ENCODE results near the gene MRTFA.

The MRTFA gene

DNA sequence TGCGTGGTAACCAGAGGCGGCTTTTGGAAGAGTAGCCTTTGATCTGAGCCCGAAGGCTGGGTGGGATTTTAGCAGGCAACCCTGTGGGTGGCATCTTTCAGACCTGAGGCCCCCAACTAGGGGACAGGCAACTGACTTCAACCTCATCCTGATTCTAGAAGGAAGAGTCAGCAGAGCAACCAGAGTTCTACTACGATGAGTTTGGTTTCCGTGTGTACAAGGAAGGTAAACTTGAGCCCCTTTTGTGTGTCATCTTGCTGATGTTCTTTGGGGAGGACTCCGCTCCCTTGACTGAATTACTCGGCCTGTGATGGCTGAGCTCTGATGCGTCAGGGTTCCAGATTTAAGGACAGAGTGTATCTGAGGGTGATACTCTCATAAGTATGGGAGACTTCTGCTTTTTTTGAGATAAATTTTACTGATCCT is 234.5 kb downstream of the MRTFA start:
- FAIRE-seq (no peak), DNase-seq (ENCODE audit: insufficient read length, low spot score) (no peak)
- TF ChIP-seq, protein P1, sequence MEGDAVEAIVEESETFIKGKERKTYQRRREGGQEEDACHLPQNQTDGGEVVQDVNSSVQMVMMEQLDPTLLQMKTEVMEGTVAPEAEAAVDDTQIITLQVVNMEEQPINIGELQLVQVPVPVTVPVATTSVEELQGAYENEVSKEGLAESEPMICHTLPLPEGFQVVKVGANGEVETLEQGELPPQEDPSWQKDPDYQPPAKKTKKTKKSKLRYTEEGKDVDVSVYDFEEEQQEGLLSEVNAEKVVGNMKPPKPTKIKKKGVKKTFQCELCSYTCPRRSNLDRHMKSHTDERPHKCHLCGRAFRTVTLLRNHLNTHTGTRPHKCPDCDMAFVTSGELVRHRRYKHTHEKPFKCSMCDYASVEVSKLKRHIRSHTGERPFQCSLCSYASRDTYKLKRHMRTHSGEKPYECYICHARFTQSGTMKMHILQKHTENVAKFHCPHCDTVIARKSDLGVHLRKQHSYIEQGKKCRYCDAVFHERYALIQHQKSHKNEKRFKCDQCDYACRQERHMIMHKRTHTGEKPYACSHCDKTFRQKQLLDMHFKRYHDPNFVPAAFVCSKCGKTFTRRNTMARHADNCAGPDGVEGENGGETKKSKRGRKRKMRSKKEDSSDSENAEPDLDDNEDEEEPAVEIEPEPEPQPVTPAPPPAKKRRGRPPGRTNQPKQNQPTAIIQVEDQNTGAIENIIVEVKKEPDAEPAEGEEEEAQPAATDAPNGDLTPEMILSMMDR (IDR thresholded peaks at IDR 0.05; ENCODE audit: insufficient read depth, missing control alignments), result no peak

DNA sequence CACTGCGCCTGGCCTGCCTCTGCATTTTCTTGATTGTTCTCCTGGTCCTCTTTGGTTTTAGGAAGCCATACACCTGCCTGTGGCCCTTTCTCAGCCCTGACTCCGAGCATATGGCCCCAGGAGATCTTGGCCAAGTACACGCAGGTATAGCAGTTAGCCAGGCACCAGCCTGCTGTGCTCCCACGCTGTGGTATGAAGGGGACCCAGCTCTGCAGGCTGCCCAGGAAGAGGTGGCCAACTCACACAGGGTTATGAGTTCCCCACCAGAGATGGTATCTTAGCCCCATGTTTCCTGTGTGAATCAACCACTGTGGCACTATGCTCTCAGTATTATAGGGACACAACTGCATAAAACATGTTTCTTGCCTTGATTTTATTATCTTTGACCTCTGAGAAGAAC is 235.0 kb downstream of the MRTFA start:
- no peak for FAIRE-seq
- no peak for DNase-seq (ENCODE audit: insufficient read length, low spot score)
- TF ChIP-seq, protein P1 (IDR thresholded peaks at IDR 0.05; ENCODE audit: insufficient read depth, missing control alignments), result no peak

DNA sequence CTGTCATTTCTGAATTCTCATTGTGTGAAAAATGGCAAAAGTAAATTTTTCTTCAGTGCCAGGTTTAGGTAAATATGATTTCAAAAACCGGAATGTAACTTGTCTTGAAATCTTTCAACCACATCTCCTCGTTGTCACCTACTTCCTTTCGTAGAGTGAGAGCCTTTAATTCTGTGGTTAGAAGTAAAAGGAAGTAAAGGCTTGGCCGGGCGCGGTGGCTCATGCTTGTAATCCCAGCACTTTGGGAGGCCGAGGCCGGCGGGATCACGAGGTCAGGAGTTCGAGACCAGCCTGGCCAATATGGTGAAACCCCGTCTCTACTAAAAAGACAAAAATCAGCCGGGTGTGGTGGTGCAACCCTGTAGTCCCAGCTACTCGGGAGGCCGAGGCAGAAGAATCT is 236.4 kb downstream of the MRTFA start:
- DNase-seq (ENCODE audit: insufficient read length, low spot score) (no peak), FAIRE-seq (no peak)
- TF ChIP-seq, protein P1 (IDR thresholded peaks at IDR 0.05; ENCODE audit: insufficient read depth, missing control alignments), result no peak

DNA sequence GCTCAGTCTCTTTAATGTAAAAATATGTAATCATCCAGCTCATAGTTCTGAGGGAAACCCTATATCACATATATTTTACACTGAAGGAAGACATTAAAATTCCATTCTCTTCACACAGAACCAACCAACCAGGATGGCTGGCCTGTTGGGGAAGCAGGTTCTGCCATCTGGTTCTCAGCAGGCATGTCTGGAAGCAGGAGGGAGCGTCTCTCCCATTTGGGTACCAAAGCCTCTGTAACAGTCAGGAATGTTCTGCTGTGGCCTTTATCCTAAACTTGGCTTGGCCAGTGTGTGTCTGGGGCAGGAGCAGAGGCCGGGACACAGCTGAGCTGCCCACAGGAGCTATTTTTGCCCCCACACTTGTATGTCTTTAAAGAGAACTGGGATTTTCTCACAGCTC is 236.9 kb downstream of the MRTFA start:
- TF ChIP-seq, protein P1 (IDR thresholded peaks at IDR 0.05; ENCODE audit: insufficient read depth, missing control alignments), result no peak
- DNase-seq (ENCODE audit: insufficient read length, low spot score) (no peak), FAIRE-seq (no peak)

DNA sequence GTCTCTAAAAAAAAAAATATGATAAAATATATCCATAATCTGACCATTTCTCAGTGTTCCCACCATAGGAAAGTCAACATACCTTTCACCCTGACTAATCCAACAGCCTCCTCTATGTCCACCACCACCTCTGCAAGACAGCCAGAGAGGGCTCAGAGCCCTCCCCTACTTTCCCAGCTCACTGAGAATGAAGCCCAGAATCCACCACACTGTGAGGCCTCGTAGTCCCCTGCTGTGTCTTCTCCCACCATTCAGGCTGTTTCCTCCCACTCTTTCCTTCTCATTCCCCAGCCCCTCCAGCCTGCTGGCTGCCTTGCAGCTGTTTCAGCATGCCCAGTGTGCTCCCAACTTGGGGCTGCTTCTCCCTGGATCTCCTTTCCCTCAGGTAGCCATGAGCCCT is 239.1 kb downstream of the MRTFA start:
- FAIRE-seq, result no peak
- no peak for DNase-seq (ENCODE audit: insufficient read length, low spot score)
- TF ChIP-seq, protein P1 (IDR thresholded peaks at IDR 0.05; ENCODE audit: insufficient read depth, missing control alignments), result no peak

DNA sequence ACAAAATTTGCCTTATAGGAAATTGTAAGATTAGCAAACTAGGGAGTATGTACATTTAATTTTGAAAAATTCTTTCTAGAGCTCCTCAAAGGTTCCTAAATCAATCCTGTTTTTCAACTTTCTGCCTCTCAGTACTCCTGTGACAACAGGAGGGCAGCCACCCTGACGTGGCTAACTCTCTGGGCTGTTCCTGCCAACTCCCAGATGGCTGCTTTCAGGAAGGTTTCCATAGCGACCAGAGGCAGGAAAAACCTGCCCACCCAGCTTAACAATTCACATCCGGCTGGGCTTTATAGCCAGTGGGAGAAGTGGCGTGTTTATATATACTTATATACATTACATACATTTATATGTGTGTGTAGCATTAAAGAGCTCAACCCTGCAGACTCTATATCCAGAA is 239.6 kb downstream of the MRTFA start:
- no peak for FAIRE-seq
- DNase-seq (ENCODE audit: insufficient read length, low spot score), result no peak
- TF ChIP-seq, protein P1 (IDR thresholded peaks at IDR 0.05; ENCODE audit: insufficient read depth, missing control alignments), result no peak

DNA sequence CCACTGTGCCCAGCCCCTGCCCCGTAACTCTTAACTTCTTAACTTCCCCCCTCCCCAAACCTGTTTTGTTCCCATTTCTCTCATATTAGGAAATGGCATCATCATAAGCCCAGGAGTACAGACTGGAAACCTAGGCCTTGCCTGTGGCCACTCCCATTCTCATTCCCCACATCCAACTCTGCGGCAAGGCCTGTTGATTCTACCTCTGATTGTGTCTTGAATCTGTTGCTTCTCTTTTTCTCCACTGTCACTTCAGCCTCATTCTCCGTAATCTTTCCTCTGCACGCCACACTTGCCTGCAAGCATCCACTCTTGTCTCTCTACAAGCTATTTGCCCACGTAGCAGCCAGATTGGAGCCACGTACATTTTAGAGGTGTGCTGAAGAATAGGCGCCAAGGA is 240.9 kb downstream of the MRTFA start:
- TF ChIP-seq, protein P1 (IDR thresholded peaks at IDR 0.05; ENCODE audit: insufficient read depth, missing control alignments), result no peak
- no peak for DNase-seq (ENCODE audit: insufficient read length, low spot score)
- no peak for FAIRE-seq
